Activated naive CD4-positive, alpha-beta T cell treated with anti-CD3 and anti-CD28 coated beads, Interleukin-2, amount 10 ng/mL, durations not matched to agents 5 hours and 36 hours (primary cell): ENCODE data around the gene DCTN3. TPM values are rescaled to one million over a fixed set of nuclear protein-coding genes. Genes with fewer than 3 reads are reported as not detected.

Source experiments
- total RNA-seq, 2 experiments: library from RNA; stranded (reverse); gene quantifications; one replicate each; pipeline ENCODE4 v1.2.3, GENCODE V29; 2021

The DCTN3 gene
- 100 to 1,000 TPM; 120 to 122 TPM for total RNA-seq

GRCh38 chr9:34620061-34620994 is at the start of gene DCTN3:
TSS of gene DCTN3 (minus strand) at chr9:34620495. CDS start at chr9:34620464, 31 bp downstream.

DNA sequence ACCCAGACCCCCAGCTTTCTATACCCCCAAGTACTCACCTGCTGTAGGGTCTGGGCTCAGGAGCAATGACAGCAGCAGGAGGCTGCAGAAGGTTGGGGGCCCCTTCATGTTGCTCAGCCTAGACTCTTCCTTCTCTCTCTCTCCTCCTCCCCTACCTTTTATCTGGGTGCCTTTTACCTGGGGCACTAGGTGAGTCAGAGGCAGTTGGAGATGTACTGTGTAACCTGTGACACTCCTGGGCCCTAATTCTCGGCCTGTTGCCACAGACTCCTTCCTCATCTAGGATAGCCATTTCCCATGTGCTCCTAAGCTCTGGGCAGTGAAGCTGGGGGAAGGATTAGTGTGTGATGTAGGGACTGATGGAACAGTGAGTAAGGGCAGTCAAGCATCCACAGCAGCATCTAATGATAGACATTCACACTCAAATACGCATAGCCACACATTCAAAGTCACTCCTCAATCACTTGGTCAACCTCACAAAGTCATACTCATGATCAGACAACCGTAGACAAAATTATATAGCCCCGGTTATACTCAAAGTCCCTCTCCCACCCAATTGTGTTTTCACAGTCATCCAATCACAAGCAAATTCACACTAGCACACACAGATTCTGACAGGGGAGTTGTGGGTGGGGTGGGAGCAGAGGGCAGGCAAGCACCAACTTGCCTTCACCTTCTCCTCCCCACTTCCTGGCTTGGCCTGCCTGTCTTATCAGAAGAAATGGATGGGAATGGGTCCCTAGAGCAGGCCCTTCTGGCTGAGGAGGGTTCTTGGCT is 42.4 kb upstream of the DCTN3 start, which contains the start of gene CCL27:
TSS of gene CCL27 (minus strand) at position 132 of the 777 bp plus-strand sequence. CDS start at position 108, 24 bp downstream.

DNA sequence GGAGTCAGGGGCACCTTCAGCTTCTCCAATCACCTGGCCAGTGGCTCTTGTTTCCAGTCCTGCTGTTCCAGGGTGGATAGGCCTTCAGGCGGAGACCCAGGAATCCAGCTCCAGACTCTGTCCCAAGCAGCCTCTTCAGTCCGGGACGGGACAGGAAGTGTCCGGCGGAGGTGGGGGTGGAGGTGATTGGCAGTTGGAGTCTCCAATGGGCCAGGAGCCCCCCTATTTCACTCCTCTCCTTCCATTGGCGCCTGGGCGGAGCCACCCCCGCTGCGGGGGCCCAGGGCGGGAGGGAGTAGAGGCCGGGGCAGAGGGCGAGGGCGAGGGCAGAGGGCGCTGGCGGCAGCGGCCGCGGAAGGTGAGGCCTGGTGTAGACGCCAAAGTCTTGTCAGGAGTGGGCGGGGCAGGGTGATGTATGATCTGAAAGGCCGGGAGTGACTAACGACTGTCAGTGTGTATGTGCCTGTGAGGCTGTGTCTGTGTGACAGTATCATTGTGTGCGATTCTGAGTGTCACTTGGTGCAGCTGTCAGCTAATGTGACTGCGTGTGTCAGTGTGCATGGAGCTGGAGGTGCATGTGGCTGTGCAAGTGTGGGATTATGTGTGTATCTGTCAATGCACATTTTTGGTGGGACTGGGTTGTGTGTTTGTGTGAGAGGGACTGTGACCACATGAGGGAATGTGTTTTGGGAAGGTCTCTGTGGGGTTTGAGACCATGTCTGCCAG is 31.7 kb upstream of the DCTN3 start, which contains the start of gene IL11RA:
TSS of gene IL11RA (plus strand) at position 310 of the 726 bp plus-strand sequence. CDS start 3,033 bp downstream, outside the sequence.

GRCh38 chr9:34646211-34647083 is 26.2 kb upstream of the DCTN3 start, which contains the start of gene GALT:
TSS of gene GALT (plus strand) at chr9:34646675. CDS start at chr9:34646705, 30 bp downstream.

GRCh38 chr9:34637356-34638137 is 17.3 kb upstream of the DCTN3 start, which contains the start of gene SIGMAR1:
TSS of gene SIGMAR1 (minus strand) at chr9:34637787. CDS start at chr9:34637697, 90 bp downstream.

DNA sequence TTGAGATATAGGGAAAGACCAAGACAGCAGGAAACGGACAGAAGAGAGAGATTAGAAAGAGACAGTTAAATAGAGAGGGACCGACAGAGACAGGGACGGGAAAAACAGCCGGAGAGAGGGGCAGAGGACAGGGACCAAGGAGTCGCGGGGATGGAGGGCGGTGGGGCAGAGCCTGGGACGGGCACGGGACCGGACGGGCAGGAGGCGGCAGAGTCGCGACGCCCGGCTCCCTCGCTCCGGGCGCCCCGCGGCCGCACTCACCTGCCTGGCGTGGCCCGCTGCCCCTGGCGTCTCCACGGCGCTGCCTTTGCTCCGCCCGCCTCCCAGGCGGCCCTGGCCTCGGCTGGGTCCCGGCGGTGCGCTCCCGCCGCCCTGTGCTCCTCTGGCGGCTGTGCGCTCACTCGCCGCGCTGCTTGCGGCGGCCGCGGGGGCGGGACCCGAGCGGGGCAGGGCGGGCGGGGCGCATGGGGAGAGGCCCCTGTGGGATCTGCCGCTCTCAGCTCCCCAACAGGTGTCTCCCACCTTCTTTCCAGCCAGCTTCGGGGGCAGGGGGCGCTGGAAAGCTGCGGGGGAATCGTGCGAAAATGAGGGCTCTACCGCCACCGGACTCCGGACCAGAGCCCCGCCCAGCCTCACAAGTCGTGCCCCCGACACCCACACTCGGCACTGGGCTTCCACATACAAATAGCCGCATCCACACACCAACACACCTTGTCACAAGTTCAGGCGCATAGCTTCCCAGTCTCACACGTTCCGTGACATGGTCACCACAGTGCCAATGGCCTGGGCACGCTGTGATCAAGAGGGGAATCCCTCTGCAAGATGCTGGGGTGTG is 8.6 kb upstream of the DCTN3 start, which contains the start of gene ARID3C:
TSS of gene ARID3C (minus strand) at position 411 of the 835 bp plus-strand sequence. CDS start 1,052 bp downstream, outside the sequence.

GRCh38 chr9:34611811-34612787 is 8.2 kb downstream of the DCTN3 start, which contains the start of gene RPP25L:
TSS of gene RPP25L (minus strand) at chr9:34612097. CDS start at chr9:34611296, 801 bp downstream.

DNA sequence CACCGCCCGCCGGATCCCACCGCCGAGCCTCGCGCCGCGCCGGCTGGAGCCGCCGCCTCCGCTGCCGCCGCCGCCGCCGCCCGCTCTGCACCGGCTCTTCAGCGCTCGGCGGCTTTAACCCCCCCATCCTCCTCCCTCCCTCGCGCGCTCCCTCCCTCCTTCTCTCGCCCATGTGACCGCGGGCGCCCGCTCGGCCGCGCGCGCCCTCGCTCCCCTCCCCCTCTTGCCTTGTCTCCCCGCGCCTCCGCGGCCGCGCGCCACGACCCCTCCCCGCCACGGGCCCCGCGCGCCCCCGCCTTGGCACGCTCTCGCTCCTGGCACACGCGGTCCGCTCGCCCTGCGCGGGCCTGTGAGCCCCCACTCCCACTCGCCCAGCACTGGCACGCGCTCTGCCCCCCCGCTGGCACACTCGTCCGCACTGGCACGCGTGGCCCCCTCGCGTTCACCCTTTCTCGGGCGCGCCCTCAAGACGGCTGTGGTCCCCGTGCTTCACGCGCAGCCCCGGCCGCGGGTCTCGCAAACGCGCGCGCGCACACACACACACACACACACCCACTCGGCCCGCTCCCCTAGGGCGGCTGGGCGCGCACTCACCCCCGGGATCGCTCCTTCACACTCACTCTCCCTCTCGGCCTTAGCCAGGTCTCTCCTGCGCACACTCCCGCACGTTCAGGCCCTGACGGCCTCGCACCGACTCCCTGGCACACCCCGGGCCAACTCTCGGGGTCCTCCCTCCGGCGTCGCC is 30.5 kb downstream of the DCTN3 start, which contains the start of gene CNTFR:
TSS of gene CNTFR (minus strand) at position 89 of the 745 bp plus-strand sequence. CDS start 20,743 bp downstream, outside the sequence.

Other genes with a start within 250 kb of the DCTN3 start
- gene MYORG, start 243.6 kb downstream of the DCTN3 start, total RNA-seq: 1 to 10 TPM; 3.6 to 3.8 TPM
- 10 to 100 TPM; 11.5 to 13.2 TPM for gene FAM219A, start 161.9 kb downstream of the DCTN3 start, total RNA-seq
- gene DNAI1, start 161.7 kb downstream of the DCTN3 start, total RNA-seq: not detected
- gene ENHO, start 97.5 kb downstream of the DCTN3 start, total RNA-seq: not detected
- gene CNTFR, start 30.8 kb downstream of the DCTN3 start, total RNA-seq: not detected
- gene RPP25L, start 8.4 kb downstream of the DCTN3 start, total RNA-seq: 10 to 100 TPM; 30.8 to 32.5 TPM
- under 1 TPM in 1 of 2 experiments, not detected in 1; 0.18 TPM for gene ARID3C, start 8.6 kb upstream of the DCTN3 start, total RNA-seq
- 10 to 100 TPM; 54.6 to 55.1 TPM for gene SIGMAR1, start 17.3 kb upstream of the DCTN3 start, total RNA-seq
- 100 to 1,000 TPM; 126 to 131 TPM for gene GALT, start 26.2 kb upstream of the DCTN3 start, total RNA-seq
- gene IL11RA, start 31.7 kb upstream of the DCTN3 start, total RNA-seq: 10 to 100 TPM; 83.9 to 86.3 TPM
- not detected for gene CCL27, start 42.2 kb upstream of the DCTN3 start, total RNA-seq
- not detected for gene CCL19, start 70.8 kb upstream of the DCTN3 start, total RNA-seq
- not detected for gene CCL21, start 89.6 kb upstream of the DCTN3 start, total RNA-seq